IMR-90 (cell line): Measurements from ENCODE around the gene DAPK1. TPM values are rescaled to one million over a fixed set of nuclear protein-coding genes. Genes with fewer than 3 reads are reported as not detected.
A peak's percentile ranks its signal among the peaks of the same experiment; 100 is the strongest.

Source experiments
- ATAC-seq: fragments of 200-7000 bp; cut with Tn5 transposase; 2 replicates; pipeline ENCODE4 v1.9.1; 2020; ENCODE audit warnings: low read depth, mild to moderate bottlenecking, moderate library complexity
- BruUV-seq: library from RNA; stranded (reverse); fragments of 400-500 nt; replicated peaks from 2 replicates; lab custom pipeline; 2021; lab: Mats Ljungman, UMichigan
- CTCF ChIA-PET: fragments of 300-600 bp; formaldehyde crosslinking; extraction: SDS; loops from one replicate; lab custom pipeline; 2021; ENCODE audit warnings: antibody characterized with exemption; lab: Yijun Ruan, JAX
- POLR2A ChIA-PET: fragments of 300-600 bp; sonication (Branson Sonifier 250); formaldehyde crosslinking; loops from one replicate; lab custom pipeline; 2022; ENCODE audit warnings: antibody characterized with exemption; ENCODE audit not compliant: unreplicated experiment; lab: Charles Lee
- DNase-seq: peaks from one replicate; pipeline ENCODE4 v3.0.0; 2013
- H2AFZ ChIP-seq: replicated peaks from 2 replicates; pipeline ENCODE3; 2013; ENCODE audit warnings: low read length, mild to moderate bottlenecking; ENCODE audit not compliant: poor library complexity
- H2AK5ac ChIP-seq: 2 replicates; pipeline ENCODE4 v1.6.1; 2013; ENCODE audit warnings: low read depth, low read length, inconsistent platforms
- H2AK9ac ChIP-seq: replicated peaks from 2 replicates; pipeline ENCODE3; 2013; ENCODE audit warnings: mild to moderate bottlenecking, low read depth, low read length, moderate library complexity; ENCODE audit not compliant: poor library complexity
- H2BK120ac ChIP-seq: 2 replicates; pipeline ENCODE4 v1.6.1; 2013; ENCODE audit warnings: low read depth, low read length, inconsistent platforms
- H2BK15ac ChIP-seq: 3 replicates; pipeline ENCODE4 v1.6.1; 2013; ENCODE audit warnings: low read depth, low read length, inconsistent platforms
- H2BK20ac ChIP-seq: 2 replicates; pipeline ENCODE4 v1.6.1; 2013; ENCODE audit warnings: low read depth, mild to moderate bottlenecking, inconsistent platforms, low read length, moderate library complexity
- H2BK5ac ChIP-seq: 2 replicates; pipeline ENCODE4 v1.6.1; 2013; ENCODE audit warnings: mild to moderate bottlenecking, low read depth, low read length, inconsistent platforms; ENCODE audit not compliant: poor library complexity, severe bottlenecking
- H3K14ac ChIP-seq: replicated peaks from 2 replicates; pipeline ENCODE4 v1.6.1; 2013; ENCODE audit warnings: low read depth, low read length, inconsistent platforms
- H3K18ac ChIP-seq: 2 replicates; pipeline ENCODE4 v1.6.1; 2013; ENCODE audit warnings: low read depth, low read length, control low read depth
- H3K23ac ChIP-seq: 2 replicates; pipeline ENCODE4 v1.6.1; 2013; ENCODE audit warnings: low read depth, low read length, inconsistent platforms
- H3K27ac ChIP-seq: 2 replicates; pipeline ENCODE4 v1.5.1; 2013; ENCODE audit warnings: mild to moderate bottlenecking, control low read depth, low read length; ENCODE audit not compliant: insufficient read depth
- H3K27me3 ChIP-seq: 2 replicates; pipeline ENCODE4 v1.6.1; 2013; ENCODE audit warnings: low read length; ENCODE audit not compliant: control insufficient read depth, insufficient read depth
- H3K36me3 ChIP-seq: 2 replicates; pipeline ENCODE4 v1.6.1; 2013; ENCODE audit warnings: low read length, mixed read lengths; ENCODE audit not compliant: control insufficient read depth, insufficient read depth
- H3K4ac ChIP-seq: 2 replicates; pipeline ENCODE4 v1.6.1; 2013; ENCODE audit warnings: low read depth, low read length, inconsistent platforms
- H3K4me1 ChIP-seq: 2 replicates; pipeline ENCODE4 v1.6.1; 2013; ENCODE audit warnings: low read length, mixed read lengths; ENCODE audit not compliant: control insufficient read depth, insufficient read depth
- H3K4me2 ChIP-seq: 2 replicates; pipeline ENCODE4 v1.6.1; 2013; ENCODE audit warnings: low read depth, mild to moderate bottlenecking, control low read depth, low read length, moderate library complexity
- H3K4me3 ChIP-seq: 2 replicates; pipeline ENCODE4 v1.5.1; 2013; ENCODE audit warnings: low read depth, mild to moderate bottlenecking, control low read depth, low read length, moderate library complexity; ENCODE audit not compliant: insufficient read depth
- H3K56ac ChIP-seq: 2 replicates; pipeline ENCODE4 v1.6.1; 2013; ENCODE audit warnings: low read length, inconsistent platforms; ENCODE audit not compliant: insufficient read depth; ENCODE audit errors: extremely low read depth
- H3K79me1 ChIP-seq, 2 experiments: 2 replicates each; pipeline ENCODE4 v1.6.1; 2013; ENCODE audit warnings: low read length in 2 of 2, inconsistent platforms in 1 of 2, low read depth in 1 of 2
- H3K9ac ChIP-seq: 2 replicates; pipeline ENCODE4 v1.6.1; 2013; ENCODE audit warnings: low read depth, low read length, control low read depth
- H3K9me1 ChIP-seq: 2 replicates; pipeline ENCODE4 v1.6.1; 2013; ENCODE audit warnings: low read length, inconsistent platforms; ENCODE audit not compliant: insufficient read depth
- H3K9me3 ChIP-seq: 2 replicates; pipeline ENCODE4 v1.6.1; 2013; ENCODE audit warnings: low read length; ENCODE audit not compliant: control insufficient read depth, insufficient read depth
- H4K20me1 ChIP-seq: 2 replicates; pipeline ENCODE4 v1.6.1; 2013; ENCODE audit warnings: low read length, inconsistent platforms; ENCODE audit not compliant: insufficient read depth
- H4K5ac ChIP-seq: 2 replicates; pipeline ENCODE4 v1.6.1; 2013; ENCODE audit warnings: mild to moderate bottlenecking, low read depth, low read length, control low read depth
- H4K8ac ChIP-seq, 2 experiments: 2 replicates each; pipeline ENCODE4 v1.6.1; 2013; ENCODE audit warnings: low read depth in 2 of 2, low read length in 2 of 2, control low read depth in 1 of 2, inconsistent platforms in 1 of 2
- H4K91ac ChIP-seq: 2 replicates; pipeline ENCODE4 v1.6.1; 2013; ENCODE audit warnings: low read depth, low read length, inconsistent platforms; ENCODE audit not compliant: insufficient read depth
- BHLHE40 ChIP-seq: fragments of 150-350 bp; IDR thresholded peaks from 2 replicates; pipeline ENCODE4 v1.6.1; 2016; ENCODE audit warnings: mild to moderate bottlenecking, low read depth, low read length
- CHD1 ChIP-seq: IDR thresholded peaks from 2 replicates; pipeline ENCODE4 v1.6.1; 2012; ENCODE audit warnings: low read depth, low read length, improper control_type of control experiment
- FOS ChIP-seq: fragments of 150-350 bp; IDR thresholded peaks from 2 replicates; pipeline ENCODE4 v1.6.1; 2016; ENCODE audit warnings: low read depth, low read length
- MAFK ChIP-seq: IDR thresholded peaks from 2 replicates; pipeline ENCODE4 v1.6.1; 2012; ENCODE audit warnings: low read depth, low read length, improper control_type of control experiment
- MAZ ChIP-seq: IDR thresholded peaks from 2 replicates; pipeline ENCODE4 v1.6.1; 2012; ENCODE audit warnings: low read depth, mild to moderate bottlenecking, low read length, improper control_type of control experiment, moderate library complexity, borderline replicate concordance
- MXI1 ChIP-seq: IDR thresholded peaks from 2 replicates; pipeline ENCODE4 v1.6.1; 2012; ENCODE audit warnings: low read depth, mild to moderate bottlenecking, low read length, moderate library complexity, borderline replicate concordance
- POLR2A ChIP-seq: IDR thresholded peaks from 2 replicates; pipeline ENCODE4 v1.6.1; 2012; ENCODE audit warnings: mild to moderate bottlenecking, low read depth, low read length
- RAD21 ChIP-seq: IDR thresholded peaks from 2 replicates; pipeline ENCODE4 v1.6.1; 2012; ENCODE audit warnings: low read length, improper control_type of control experiment
- RCOR1 ChIP-seq: IDR thresholded peaks from 2 replicates; pipeline ENCODE4 v1.6.1; 2012; ENCODE audit warnings: mild to moderate bottlenecking, low read length, improper control_type of control experiment; ENCODE audit not compliant: insufficient replicate concordance
- RFX5 ChIP-seq: IDR thresholded peaks from 2 replicates; pipeline ENCODE4 v1.8.0; 2012; ENCODE audit warnings: low read depth, mild to moderate bottlenecking, low read length, moderate library complexity
- SMC3 ChIP-seq: fragments of 150-350 bp; IDR thresholded peaks from 2 replicates; pipeline ENCODE4 v1.6.1; 2016; ENCODE audit warnings: low read depth, mild to moderate bottlenecking, antibody characterized with exemption, low read length, moderate library complexity
- WGBS, 2 experiments: methylation state at CpG; one replicate each; pipeline versions ENCODE4 v1.1.5 to v1.1.7; 2013; ENCODE audit warnings: missing lambda C conversion rate in 2 of 2; ENCODE audit not compliant: insufficient read length in 1 of 2; ENCODE audit errors: extremely low coverage in 2 of 2; 5-methylcytosine and 5-hydroxymethylcytosine counted together
- dilution Hi-C: fragments of 300-500 bp; cut with HindIII; formaldehyde crosslinking; loops from one replicate; pipeline ENCODE4 v1.14.3; 2018; ENCODE audit warnings: low sequenced_read_pairs; ENCODE audit not compliant: unreplicated experiment
- in situ Hi-C: fragments of 300-500 bp; cut with MboI; formaldehyde crosslinking; loops from 3 replicates; pipeline ENCODE4 v1.14.3; 2019; ENCODE audit warnings: low sequenced_read_pairs, inconsistent platforms, mixed read lengths
- intact Hi-C: fragments of 100-400 bp; cut with micrococcal nuclease; formaldehyde crosslinking; loops from 2 replicates; pipeline ENCODE4 v1.10.0; 2022
- polyA plus RNA-seq, 3 experiments: library from polyadenylated mRNA; depleted of rRNA; stranded (reverse); fragments of >200 nt; gene quantifications; 2 replicates each; pipeline ENCODE4 v1.2.3, GENCODE V29; 2012; ENCODE audit warnings: low replicate concordance in 1 of 3
- total RNA-seq: library from RNA; depleted of rRNA; stranded (reverse); fragments of >200 nt; gene quantifications from 2 replicates; pipeline ENCODE4 v1.2.3, GENCODE V29; 2012
- TF ChIP-seq, protein P1 (sequence below): fragments of 150-350 bp; IDR thresholded peaks from 2 replicates; pipeline ENCODE4 v1.6.1; 2017; ENCODE audit warnings: mild to moderate bottlenecking, antibody characterized with exemption, low read length, low read depth
- TF ChIP-seq, protein P2 (sequence below): fragments of 150-350 bp; IDR thresholded peaks from 2 replicates; pipeline ENCODE4 v1.6.1; 2016; ENCODE audit warnings: low read depth, mild to moderate bottlenecking, low read length, moderate library complexity, borderline replicate concordance

The DAPK1 gene
- total and polyA plus RNA-seq, 2 of the 4 experiments (the other 2 are of a cell fraction): under 0.01 to 0.03 TPM

DNA sequence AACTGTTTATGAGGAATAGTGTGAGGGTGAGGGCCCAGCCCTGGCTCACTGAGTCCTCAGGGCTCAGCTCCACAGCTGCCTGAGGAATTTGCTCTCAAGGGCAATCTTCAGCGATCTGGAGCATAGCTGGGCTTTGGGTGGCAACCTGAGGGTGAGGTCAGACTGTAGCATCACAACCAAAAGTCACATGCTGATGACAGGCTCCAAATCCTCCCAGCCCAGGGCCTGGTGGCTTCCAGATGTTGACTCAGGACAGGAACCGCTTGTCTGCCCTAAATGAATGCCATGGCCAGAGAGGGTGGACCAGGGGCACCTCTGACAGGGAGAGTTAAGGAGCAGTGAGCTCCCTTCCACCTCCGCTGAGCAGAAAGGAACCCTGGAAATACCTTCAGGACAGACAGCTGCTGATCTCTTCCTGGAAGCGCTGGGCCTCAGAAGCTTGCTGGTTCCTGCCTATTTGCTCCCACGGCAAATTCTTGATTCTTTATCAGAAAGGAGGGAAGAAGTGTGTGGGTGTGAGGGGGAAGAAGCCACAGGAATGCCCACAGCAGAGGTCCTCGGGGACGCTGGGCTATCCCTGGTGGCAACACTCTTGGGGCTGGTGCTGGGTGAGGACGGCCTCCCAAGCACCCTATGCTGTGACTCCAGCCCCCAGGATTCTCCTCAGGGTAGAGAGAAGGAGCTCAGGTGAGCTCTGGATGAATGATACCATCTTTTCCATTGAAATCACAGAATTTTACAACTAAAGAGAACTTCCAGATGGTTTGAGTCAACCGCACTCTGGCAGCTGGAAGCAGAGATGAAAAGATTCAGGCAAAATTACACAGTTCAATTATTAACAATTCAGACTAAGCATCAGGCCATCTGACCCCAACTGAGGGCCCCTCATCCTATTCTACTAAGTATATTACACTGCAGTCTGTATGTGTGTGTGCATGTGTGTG, 214.5 kb downstream of the DAPK1 start:
- H4K20me1 ChIP-seq: no peaks in the 10 kb centered on the region
- peak overlapping the region; percentile 97 for H3K4ac ChIP-seq
- H3K9ac ChIP-seq: no peak overlapping the region
- peak overlapping the region; percentile 100 for H2BK5ac ChIP-seq
- dilution Hi-C loops (no loop called here), in situ Hi-C loops (loop anchor here (25.0 kb wide), 1 partner anchor 850 kb away; no protein-coding TSS in a partner anchor), intact Hi-C loops (loop anchor here (10.0 kb wide), 1 partner anchor 1603 kb away; the partner anchor contains the start of genes CKS2 and SECISBP2)
- no peaks in the 10 kb centered on the region for H3K27me3 ChIP-seq
- TF ChIP-seq, protein P1, sequence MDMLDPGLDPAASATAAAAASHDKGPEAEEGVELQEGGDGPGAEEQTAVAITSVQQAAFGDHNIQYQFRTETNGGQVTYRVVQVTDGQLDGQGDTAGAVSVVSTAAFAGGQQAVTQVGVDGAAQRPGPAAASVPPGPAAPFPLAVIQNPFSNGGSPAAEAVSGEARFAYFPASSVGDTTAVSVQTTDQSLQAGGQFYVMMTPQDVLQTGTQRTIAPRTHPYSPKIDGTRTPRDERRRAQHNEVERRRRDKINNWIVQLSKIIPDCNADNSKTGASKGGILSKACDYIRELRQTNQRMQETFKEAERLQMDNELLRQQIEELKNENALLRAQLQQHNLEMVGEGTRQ: peak; percentile 70; the same call in 1 of the 2 replicates
- TF ChIP-seq RCOR1 (peak; percentile 33), SMC3 (no peak), RAD21 (no peak), POLR2A (peak; percentile 48), MAFK (no peak), BHLHE40 (no peak), MAZ (no peak), FOS (no peak), CHD1 (no peak), MXI1 (no peak), RFX5 (no peak)
- TF ChIP-seq, protein P2, sequence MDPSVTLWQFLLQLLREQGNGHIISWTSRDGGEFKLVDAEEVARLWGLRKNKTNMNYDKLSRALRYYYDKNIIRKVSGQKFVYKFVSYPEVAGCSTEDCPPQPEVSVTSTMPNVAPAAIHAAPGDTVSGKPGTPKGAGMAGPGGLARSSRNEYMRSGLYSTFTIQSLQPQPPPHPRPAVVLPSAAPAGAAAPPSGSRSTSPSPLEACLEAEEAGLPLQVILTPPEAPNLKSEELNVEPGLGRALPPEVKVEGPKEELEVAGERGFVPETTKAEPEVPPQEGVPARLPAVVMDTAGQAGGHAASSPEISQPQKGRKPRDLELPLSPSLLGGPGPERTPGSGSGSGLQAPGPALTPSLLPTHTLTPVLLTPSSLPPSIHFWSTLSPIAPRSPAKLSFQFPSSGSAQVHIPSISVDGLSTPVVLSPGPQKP: no peak
- H3K56ac ChIP-seq: peak overlapping the region; percentile 62; the same call in 1 of the 2 replicates
- peak overlapping the region; percentile 89 for H3K27ac ChIP-seq
- peak overlapping the region; percentile 72 to 99 for H4K8ac ChIP-seq
- H3K9me1 ChIP-seq: peaks cover 20% of the 10 kb centered on the region
- no TSS peak for BruUV-seq
- ATAC-seq: peak; percentile 72
- no peaks in the 10 kb centered on the region for H3K36me3 ChIP-seq
- peak overlapping the region; percentile 97; the same call in 2 of the 3 replicates for H2BK15ac ChIP-seq
- H3K4me3 ChIP-seq: no peak overlapping the region
- peak overlapping the region; percentile 99 for H3K23ac ChIP-seq
- H3K14ac ChIP-seq: peak overlapping the region; percentile 80
- H3K18ac ChIP-seq: peak overlapping the region; percentile 94
- H2BK120ac ChIP-seq: peak overlapping the region; percentile 99
- peaks cover 16% of the 10 kb centered on the region for H3K4me1 ChIP-seq
- H2AK5ac ChIP-seq: peak overlapping the region; percentile 73
- peak overlapping the region; percentile 97 for H2BK20ac ChIP-seq
- peaks cover 0 to 6% of the 10 kb centered on the region in 2 experiments; a peak in 2 of 4 replicates for H3K79me1 ChIP-seq
- H4K91ac ChIP-seq: peak overlapping the region; percentile 90
- POLR2A ChIA-PET: no interaction called here
- H2AFZ ChIP-seq: peak overlapping the region; percentile 91
- CTCF ChIA-PET: interaction anchor here (0.6 to 1.3 kb wide), 2 partner anchors 27 to 1082 kb away, joined by 4 to 8 read pairs; no protein-coding TSS in a partner anchor
- WGBS, 2 experiments: no CpG with 5 or more reads among the region's 9 CpGs
- no peak overlapping the region; the same call in 1 of the 2 replicates for H3K4me2 ChIP-seq
- peak overlapping the region; percentile 65 for H4K5ac ChIP-seq
- H2AK9ac ChIP-seq: peak overlapping the region; percentile 42
- no peaks in the 10 kb centered on the region for H3K9me3 ChIP-seq
- peak; percentile 81 for DNase-seq
